Measurements from ENCODE around the gene FBXO48. TPM values are rescaled to one million over a fixed set of nuclear protein-coding genes. Genes with fewer than 3 reads are reported as not detected.

FBXO48 gene
- total RNA-seq, 1 experiment from 2014 or later, result 1.7 TPM

GRCh38 chr2:68413466-68413865 lies 53.6 kb downstream of the FBXO48 start:
- H3K27ac ChIP-seq (ENCODE audit: low read length), result peak overlapping the region; percentile 98
- no peaks in the 10 kb centered on the region for H4K20me1 ChIP-seq (ENCODE audit: insufficient read depth, low read depth, low read length)
- no peak overlapping the region for H2AFZ ChIP-seq (ENCODE audit: low read length)
- H3K9ac ChIP-seq (ENCODE audit: low read length), result peak overlapping the region; percentile 4; the same call in 1 of the 2 replicates
- no peak for DNase-seq
- H3K9me3 ChIP-seq (ENCODE audit: low read length), result no peaks in the 10 kb centered on the region
- no peaks in the 10 kb centered on the region for H3K36me3 ChIP-seq (ENCODE audit: insufficient read depth, low read length)
- no peaks in the 10 kb centered on the region for H3K79me2 ChIP-seq (ENCODE audit: low read length)
- peak overlapping the region; percentile 85 for H3K4me2 ChIP-seq (ENCODE audit: low read depth, low read length, poor library complexity, severe bottlenecking)
- no peaks in the 10 kb centered on the region for H3K9me2 ChIP-seq (replicated peaks; ENCODE audit: insufficient read depth, low read length)
- H3K4me1 ChIP-seq (ENCODE audit: low read length), result peaks cover 94% of the 10 kb centered on the region
- H3K27me3 ChIP-seq (ENCODE audit: low read length), result no peaks in the 10 kb centered on the region
- no peak overlapping the region for H3K4me3 ChIP-seq (ENCODE audit: low read length)

- Histone ChIP-seq H3K9me2 (replicated peaks; ENCODE audit: insufficient read depth, low read length) (no peaks in the 10 kb centered on the region), H3K36me3 (ENCODE audit: insufficient read depth, low read length) (no peaks in the 10 kb centered on the region), H2AFZ (ENCODE audit: low read length) (no peak overlapping the region), H3K9me3 (ENCODE audit: low read length) (no peaks in the 10 kb centered on the region), H3K27me3 (ENCODE audit: low read length) (no peaks in the 10 kb centered on the region), H3K79me2 (ENCODE audit: low read length) (no peaks in the 10 kb centered on the region), H3K4me1 (ENCODE audit: low read length) (peaks cover 82% of the 10 kb centered on the region), H3K4me2 (ENCODE audit: low read depth, low read length, poor library complexity, severe bottlenecking) (peak overlapping the region; percentile 85), H3K27ac (ENCODE audit: low read length) (peak overlapping the region; percentile 98), H3K9ac (ENCODE audit: low read length) (peak overlapping the region; percentile 67), H3K4me3 (ENCODE audit: low read length) (peak overlapping the region; percentile 47), H4K20me1 (ENCODE audit: insufficient read depth, low read depth, low read length) (no peaks in the 10 kb centered on the region)
- peak; percentile 66 for DNase-seq
Observed at GRCh38 chr2:68412127-68412819, 54.8 kb downstream of the FBXO48 start.

- DNase-seq, result peak; percentile 98
- Histone ChIP-seq H3K4me2 (ENCODE audit: low read depth, low read length, poor library complexity, severe bottlenecking) (peak overlapping the region; percentile 85), H3K4me1 (ENCODE audit: low read length) (peaks cover 78% of the 10 kb centered on the region), H3K9me3 (ENCODE audit: low read length) (no peaks in the 10 kb centered on the region), H3K9ac (ENCODE audit: low read length) (peak overlapping the region; percentile 67), H3K4me3 (ENCODE audit: low read length) (peak overlapping the region; percentile 47), H3K79me2 (ENCODE audit: low read length) (no peaks in the 10 kb centered on the region), H4K20me1 (ENCODE audit: insufficient read depth, low read depth, low read length) (no peaks in the 10 kb centered on the region), H3K36me3 (ENCODE audit: insufficient read depth, low read length) (no peaks in the 10 kb centered on the region), H3K27me3 (ENCODE audit: low read length) (no peaks in the 10 kb centered on the region), H3K27ac (ENCODE audit: low read length) (peak overlapping the region; percentile 98), H3K9me2 (replicated peaks; ENCODE audit: insufficient read depth, low read length) (no peaks in the 10 kb centered on the region), H2AFZ (ENCODE audit: low read length) (no peak overlapping the region)
Observed at GRCh38 chr2:68411397-68412126, 55.5 kb downstream of the FBXO48 start.

Other genes starting within 250 kb of the FBXO48 start
- gene PPP3R1, start 214.8 kb downstream of the FBXO48 start, total RNA-seq (2014; rRNA removed; shearing (Covaris generic); ENCODE audit: low replicate concordance), result 24.1 and 55.9 TPM in 2 replicates
- 2.8 TPM in 1 of 2 replicates, not detected in the other for gene CNRIP1, start 147.3 kb downstream of the FBXO48 start, total RNA-seq (2014; rRNA removed; shearing (Covaris generic); ENCODE audit: low replicate concordance)
- gene PLEK, start 102.0 kb downstream of the FBXO48 start, total RNA-seq (2014; rRNA removed; shearing (Covaris generic); ENCODE audit: low replicate concordance), result 224 and 232 TPM in 2 replicates
- 2.5 and 5.3 TPM in 2 replicates for gene APLF, start 291 bp upstream of the FBXO48 start, total RNA-seq (2014; rRNA removed; shearing (Covaris generic); ENCODE audit: low replicate concordance)
- not detected in 2 replicates for gene PROKR1, start 176.3 kb upstream of the FBXO48 start, total RNA-seq (2014; rRNA removed; shearing (Covaris generic); ENCODE audit: low replicate concordance)